ENCODE data around the gene MINDY4. TPM values are rescaled to one million over a fixed set of nuclear protein-coding genes. Genes with fewer than 3 reads are reported as not detected.

The MINDY4 gene
- total RNA-seq, 4 donors from 2014 or later = 11.0 to 30.9 (median 18.9) TPM

DNA sequence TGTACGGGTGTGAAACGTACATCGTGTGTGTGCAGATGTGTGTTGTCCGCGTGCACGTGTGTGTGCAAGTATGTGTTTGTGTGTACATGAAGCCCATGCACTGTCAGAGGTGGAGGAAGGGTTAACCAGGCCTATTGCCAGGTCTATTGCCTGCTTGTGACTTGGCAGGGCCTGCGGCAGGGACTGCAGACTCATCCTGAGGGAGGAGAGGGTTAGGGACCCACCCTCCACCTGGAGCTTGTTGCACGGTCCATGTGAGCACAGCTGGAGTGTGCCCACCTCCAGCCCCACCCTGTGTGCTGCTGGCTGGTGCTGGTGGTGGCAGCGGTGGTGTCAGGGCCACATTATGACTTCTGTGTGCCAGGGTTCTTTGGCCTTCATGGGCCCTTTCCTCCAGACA, 133.3 kb downstream of the MINDY4 start:
- no peak for ATAC-seq (ENCODE audit: low FRiP score)
- no peak for DNase-seq (ENCODE audit: low spot score)
- TF ChIP-seq, protein P1, sequence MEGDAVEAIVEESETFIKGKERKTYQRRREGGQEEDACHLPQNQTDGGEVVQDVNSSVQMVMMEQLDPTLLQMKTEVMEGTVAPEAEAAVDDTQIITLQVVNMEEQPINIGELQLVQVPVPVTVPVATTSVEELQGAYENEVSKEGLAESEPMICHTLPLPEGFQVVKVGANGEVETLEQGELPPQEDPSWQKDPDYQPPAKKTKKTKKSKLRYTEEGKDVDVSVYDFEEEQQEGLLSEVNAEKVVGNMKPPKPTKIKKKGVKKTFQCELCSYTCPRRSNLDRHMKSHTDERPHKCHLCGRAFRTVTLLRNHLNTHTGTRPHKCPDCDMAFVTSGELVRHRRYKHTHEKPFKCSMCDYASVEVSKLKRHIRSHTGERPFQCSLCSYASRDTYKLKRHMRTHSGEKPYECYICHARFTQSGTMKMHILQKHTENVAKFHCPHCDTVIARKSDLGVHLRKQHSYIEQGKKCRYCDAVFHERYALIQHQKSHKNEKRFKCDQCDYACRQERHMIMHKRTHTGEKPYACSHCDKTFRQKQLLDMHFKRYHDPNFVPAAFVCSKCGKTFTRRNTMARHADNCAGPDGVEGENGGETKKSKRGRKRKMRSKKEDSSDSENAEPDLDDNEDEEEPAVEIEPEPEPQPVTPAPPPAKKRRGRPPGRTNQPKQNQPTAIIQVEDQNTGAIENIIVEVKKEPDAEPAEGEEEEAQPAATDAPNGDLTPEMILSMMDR (IDR thresholded peaks at IDR 0.05) = no peak

DNA sequence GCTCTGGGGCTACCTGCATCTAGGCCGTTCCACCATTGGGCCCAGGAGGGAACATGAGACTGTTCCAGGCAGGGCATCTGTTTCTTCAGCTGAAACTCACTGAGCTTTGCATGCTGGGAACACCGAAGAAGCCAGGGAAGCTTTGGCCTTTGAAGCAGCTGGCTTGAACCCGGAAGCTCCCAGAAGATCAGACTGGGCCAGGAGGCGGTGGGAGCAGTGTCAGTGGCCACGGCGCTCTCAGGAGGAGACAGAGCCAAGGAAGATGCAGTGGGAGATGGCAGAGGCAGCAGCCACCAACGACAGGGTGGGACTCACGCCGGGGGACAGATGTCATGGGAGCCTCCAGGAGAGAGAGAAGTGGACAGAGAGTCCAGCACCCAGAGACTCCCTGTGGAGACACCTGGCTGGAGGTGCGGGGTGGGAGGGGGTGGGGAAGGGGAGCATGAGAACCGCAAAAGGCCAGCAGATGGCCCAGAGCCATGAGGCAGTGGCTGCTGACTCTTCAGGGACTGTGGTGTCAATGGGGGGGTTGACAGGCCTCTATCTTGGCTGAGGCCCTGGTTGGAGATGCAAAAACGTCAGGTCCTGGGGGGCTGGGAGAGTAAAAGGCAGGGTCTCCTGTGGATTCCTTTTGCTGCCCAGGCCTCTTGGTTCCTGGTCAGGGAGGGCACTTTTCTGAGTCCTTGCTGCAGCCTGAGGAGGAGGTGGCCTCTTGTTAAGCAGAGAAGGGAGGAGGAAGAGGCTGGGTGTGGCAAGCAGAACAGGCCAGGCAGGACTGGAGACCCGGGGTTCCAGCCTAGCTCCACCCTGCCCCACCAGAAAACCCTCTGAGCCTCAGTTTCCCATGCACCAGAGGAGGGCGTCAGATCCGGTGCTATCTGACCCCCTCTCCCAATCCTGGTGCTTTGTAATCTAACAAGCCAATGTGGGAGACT, 134.1 kb downstream of the MINDY4 start:
- TF ChIP-seq, protein P1 (IDR thresholded peaks at IDR 0.05) = no peak
- ATAC-seq (ENCODE audit: low FRiP score) (no peak), DNase-seq (ENCODE audit: low spot score) (no peak)

DNA sequence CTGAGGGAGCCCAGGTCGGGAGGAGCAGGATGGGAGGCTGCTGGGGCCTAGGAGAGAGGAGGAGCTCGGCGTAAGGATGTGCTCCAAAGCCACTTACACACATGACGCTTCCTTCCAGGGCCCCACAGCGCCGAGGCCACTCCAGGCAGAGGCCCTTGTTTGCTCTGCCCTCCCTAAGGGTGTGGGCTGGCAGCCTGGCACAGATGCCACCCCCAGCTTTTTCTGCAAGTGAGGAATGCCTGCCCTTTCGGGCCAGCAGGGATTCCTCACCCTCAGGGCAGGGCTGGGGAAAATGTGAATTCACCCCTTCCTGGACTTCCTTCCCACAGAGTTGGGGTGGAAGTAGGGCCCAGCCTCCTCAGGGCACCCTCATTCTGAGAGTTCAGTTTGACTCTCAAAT, 134.8 kb downstream of the MINDY4 start:
- DNase-seq (ENCODE audit: low spot score) (no peak), ATAC-seq (ENCODE audit: low FRiP score) (peak; percentile 6)
- TF ChIP-seq, protein P1 (IDR thresholded peaks at IDR 0.05) = no peak

DNA sequence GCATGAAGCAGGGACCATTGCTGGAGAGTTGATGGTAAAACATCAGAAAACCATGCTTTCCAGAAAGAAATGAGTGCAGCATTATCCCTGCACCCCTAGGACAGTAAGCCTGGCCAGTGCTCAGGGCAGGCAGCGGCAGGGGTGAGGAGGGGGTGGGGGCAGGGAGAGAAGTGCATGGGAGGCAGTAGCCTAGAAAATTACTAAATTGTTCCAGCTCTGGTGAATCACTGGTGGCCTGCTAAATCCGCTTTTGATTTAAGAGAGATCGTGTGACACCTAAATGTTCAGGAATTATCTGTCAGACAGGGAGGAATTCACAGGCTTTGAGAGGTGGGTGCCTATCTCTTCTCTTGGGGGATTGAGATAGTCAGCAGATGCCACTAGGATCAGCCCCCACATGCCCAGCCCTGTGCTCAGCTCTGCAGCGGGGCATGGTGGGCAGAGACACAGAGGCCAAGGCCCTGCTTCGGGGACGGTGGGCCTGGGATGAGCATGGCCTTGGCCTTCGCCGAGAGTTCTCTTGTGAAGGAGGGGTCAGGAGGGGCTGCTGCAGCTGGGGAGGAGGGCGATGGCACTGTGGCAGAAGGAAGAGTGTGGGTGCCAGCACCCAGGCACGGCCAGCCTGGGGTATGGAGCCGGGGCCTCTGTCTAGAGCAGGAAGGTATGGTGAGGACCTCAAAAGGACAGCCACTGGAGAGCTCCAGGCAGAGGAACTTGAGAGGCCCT, 135.5 kb downstream of the MINDY4 start:
- DNase-seq (ENCODE audit: low spot score) (no peak), ATAC-seq (ENCODE audit: low FRiP score) (no peak)
- TF ChIP-seq, protein P1 (IDR thresholded peaks at IDR 0.05) = no peak

DNA sequence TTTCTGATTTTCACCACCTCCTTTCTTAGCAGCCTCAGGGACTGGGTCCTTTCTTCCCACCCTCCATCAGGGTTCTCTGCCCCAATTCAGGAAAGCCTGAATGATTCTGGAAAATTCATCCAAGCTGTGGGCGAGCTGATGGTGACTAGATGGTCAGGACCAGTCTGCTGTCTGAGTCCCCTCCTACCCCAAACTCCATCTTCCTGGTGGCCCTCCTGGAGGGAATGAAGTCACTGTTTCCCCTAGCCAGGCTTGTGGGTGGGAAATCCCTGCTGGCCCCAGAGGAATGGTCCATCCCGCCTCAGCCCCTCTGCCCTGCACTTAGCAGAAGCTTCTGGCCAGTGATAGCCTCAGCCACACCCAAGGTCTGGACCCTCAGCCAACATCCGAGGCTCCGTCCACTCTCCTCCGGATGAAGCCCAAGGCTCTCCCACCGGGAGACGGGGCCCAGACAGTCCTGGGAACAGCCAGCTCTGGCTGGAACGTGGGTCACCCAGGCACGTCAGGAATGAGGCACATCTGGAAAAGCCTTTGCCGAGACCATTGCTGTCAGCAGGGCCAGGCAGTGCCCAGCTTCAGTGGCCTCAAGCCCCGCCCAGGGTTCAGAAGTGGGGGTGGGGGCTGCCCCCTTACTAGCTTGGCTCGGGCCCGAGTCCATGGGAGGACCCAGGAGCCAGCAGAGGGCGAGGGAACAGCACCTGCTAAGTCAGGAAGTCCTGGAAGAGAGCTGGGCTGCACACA, 136.5 kb downstream of the MINDY4 start:
- DNase-seq (ENCODE audit: low spot score) (no peak), ATAC-seq (ENCODE audit: low FRiP score) (no peak)
- TF ChIP-seq, protein P1 (IDR thresholded peaks at IDR 0.05) = no peak

DNA sequence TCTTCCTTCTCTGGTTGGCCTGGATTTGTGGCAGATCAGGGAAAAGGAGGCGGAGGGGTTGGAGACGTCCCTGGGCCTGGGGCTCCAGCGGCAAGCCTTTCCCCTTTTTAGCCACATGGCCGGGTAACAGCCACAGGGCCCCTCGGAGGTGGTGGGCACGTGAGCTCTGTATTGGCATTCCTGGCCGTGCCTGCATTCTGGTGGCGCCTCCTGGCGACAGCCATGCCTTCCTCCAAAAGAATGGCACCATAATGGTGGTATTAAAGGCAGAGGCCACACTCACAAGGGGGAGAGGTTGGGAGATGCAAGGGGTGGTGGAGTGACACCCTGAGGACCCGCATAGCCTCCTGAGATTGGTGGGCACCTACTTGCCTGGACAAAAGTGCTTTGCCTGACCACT, 137.5 kb downstream of the MINDY4 start:
- ATAC-seq (ENCODE audit: low FRiP score) = no peak
- DNase-seq (ENCODE audit: low spot score) = no peak
- TF ChIP-seq, protein P1 (IDR thresholded peaks at IDR 0.05) = no peak
